Midbrain (tissue), 1 donor: ENCODE data around the gene RAD9B.
"Not testable (repeated sequence)": the region's sequence is repeated elsewhere in the genome, so short reads cannot be mapped to it uniquely, and the experiment has no call there.

ENCODE experiments used
- DNase-seq: peaks from one replicate; lab custom pipeline; 2025; lab: John Stamatoyannopoulos, UW

Gene RAD9B

GRCh38 chr12:110528277-110528839 lies 26.2 kb downstream of the RAD9B start:
- DNase-seq: no peak

- DNase-seq: no peak
These were observed 28.4 kb downstream of the RAD9B start for GRCh38 chr12:110530511-110530910.

DNA sequence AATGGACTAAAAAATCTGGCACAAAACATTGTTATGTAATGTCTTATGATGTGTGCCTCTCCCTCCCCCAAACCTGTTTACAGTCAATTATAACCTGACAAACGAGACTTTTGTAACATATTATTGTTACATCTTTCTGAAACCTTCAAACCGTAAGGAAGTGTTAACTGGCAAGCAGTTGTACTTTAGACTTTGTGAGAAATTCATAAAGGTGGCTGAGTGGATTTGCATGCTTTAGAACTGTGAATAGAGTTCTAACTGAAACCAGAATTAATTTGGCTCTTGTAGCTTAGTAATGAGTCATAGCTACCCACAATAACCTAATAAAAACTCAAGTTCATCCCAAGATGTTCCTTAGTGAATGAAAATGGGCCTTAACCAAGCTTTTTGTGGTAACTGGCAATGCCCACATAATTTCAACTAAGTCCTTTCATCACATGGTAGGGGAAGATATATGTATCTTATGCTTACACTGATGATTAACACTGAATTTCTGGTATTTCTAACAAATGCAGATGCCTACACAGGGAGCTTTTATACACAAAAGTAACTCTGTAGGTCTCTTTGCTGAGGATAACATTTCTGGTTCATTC lies 29.7 kb downstream of the RAD9B start:
- DNase-seq: no peak

DNA sequence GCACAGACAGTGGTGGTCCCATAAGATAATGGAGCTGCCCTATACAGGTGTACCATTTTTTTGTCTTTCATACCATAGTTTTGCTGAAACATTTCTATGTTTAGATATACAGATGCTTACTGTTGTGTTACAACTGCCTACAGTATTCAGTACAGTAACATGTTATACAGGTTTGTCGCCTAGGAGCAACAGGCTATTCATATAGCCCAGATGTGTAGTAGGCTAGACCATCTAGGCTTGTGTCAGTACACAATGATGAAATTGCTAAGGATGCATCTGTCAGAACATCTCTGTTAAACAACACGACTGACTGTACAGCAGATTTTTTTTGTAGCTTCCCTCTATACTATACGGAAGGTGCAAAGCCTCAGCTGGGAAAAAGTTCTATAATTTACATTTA lies 30.5 kb downstream of the RAD9B start:
- DNase-seq: no peak

GRCh38 chr12:110533607-110534006 lies 31.5 kb downstream of the RAD9B start:
- no peak for DNase-seq

DNA sequence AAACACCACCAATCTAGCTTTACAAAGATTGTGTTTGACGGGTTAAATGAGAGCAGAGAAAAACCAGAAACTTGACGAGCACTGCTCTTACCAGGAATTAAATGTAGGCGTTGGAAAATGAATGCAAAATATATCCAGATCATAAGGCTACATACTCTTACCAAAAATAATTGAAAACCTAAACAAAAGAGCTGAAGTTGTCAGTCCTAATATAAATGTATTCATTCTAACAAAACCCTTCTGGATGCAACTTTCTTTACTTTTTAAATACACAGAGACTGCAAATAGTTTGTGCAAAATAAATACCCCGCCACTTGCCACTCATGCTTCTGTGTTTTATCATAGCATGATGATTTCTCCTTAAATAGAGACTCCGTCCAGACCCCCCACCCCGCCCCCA lies 32.7 kb downstream of the RAD9B start:
- no peak for DNase-seq

DNA sequence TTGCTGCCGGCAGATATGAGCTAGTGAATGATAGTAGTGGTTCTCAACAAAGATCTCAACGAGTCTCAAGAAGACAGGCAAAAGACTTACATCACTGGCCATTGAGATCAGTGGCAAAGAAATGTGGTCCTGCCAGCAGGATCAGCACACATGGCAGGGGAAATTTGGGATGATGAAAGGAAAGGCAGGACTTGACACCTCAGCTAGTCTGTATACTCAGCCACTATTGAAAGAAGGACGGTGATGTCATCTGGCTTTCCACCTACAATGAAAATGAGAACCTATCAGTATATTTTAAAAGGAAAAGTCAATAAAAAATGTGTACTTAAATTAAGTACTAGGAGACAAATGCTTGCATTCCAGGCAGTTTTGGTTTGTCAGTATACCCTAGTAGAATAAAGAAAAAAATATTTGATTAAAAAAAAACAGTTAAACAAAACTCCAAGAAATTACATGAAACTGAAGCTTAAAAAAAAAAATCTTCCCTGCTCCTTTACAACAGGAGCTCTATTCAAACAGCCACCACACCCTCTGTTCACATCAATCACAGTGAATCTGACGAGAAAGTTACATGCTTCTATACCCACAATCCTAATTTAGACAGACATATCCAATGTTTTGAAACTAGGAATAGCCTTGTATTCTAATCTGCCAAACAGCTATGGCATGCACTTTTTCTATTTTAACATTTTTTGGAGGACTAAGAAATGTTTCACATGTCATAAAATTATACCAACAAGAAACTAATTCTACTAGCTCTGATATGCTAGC lies 34.9 kb downstream of the RAD9B start:
- DNase-seq: no peak

GRCh38 chr12:110537605-110538409 lies 35.7 kb downstream of the RAD9B start:
- no peak for DNase-seq

GRCh38 chr12:110538869-110539622 lies 36.9 kb downstream of the RAD9B start:
- no peak for DNase-seq

- no peak for DNase-seq
These were observed 37.9 kb downstream of the RAD9B start for GRCh38 chr12:110540048-110540447.

DNA sequence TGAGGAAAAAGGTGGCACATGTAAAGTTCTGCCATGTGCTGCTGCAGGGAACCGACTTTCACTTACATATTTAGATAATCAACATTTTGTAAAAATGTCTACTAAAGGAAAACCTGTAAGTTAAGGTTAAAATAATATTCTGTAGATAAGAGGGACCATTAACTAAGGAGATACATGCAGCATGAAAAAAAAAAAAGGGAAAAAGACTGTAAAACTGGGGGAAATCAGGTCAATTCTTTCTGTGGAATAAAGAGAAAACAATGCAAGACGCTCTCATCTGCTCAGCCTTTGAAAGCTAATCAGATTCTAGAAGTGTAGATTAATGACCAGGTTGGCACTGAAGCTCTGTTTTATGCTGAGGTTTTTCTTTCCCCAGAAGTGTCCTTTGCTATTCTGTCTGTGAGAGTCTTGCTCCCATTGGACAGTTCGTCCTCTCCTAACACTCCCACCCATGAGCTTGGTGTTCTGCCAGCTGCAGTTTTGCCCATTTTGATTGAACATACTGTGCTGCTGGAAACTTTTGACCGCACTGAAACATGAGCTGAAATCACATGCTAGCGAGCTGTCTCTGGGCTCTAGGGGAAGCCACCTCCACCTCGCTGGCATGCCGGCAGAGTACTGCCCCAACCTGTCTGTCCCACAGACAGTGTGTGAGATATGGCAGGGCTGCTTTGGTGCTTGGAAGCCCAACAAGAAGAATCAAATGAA lies 41.3 kb downstream of the RAD9B start:
- DNase-seq: peak; percentile 53

- DNase-seq: no peak
These were observed 41.8 kb downstream of the RAD9B start for GRCh38 chr12:110543965-110544364.

GRCh38 chr12:110545259-110545658 lies 43.1 kb downstream of the RAD9B start:
- not testable (repeated sequence) for DNase-seq

DNA sequence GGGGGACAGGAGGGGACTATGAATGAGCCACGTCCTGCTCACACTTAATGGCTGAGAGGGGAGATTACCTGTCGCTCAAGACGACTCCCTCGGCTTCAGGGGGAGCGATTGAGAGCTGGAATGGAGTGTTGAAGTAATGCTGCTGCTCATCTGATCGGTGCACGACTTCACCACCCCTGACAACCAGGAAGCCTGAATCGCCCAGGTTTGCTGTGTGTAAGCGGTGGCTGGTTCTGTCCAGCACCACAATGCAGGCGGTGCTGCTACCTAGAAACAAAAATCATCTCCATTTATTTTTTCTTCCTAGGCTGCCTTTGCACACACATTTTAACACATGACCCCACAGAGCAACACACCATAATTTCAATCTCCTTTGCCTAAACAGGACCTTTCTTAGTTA lies 43.7 kb downstream of the RAD9B start:
- no peak for DNase-seq

- no peak for DNase-seq
These were observed 44.2 kb downstream of the RAD9B start for GRCh38 chr12:110546339-110546738.

- DNase-seq: no peak
These were observed 45.0 kb downstream of the RAD9B start for GRCh38 chr12:110547090-110547489.

DNA sequence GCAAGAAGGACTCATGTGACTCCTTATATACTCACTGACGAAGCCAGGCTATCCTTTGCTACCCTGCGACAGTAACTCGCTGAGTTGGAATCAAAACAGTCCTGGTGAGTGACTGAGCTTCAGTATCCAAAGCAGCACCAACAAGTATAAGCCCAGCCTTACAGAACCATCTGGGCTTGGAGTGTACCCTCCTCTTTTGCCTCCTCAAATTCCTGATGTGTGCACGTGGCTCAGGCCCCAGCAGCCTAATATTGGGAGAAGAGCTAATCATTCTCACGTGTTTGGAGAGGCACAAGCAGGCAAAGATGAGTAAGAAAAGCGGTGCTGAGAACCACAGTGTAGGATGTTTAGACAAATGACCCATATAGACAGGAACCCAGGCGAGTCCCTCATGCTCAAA lies 46.5 kb downstream of the RAD9B start:
- no peak for DNase-seq

DNA sequence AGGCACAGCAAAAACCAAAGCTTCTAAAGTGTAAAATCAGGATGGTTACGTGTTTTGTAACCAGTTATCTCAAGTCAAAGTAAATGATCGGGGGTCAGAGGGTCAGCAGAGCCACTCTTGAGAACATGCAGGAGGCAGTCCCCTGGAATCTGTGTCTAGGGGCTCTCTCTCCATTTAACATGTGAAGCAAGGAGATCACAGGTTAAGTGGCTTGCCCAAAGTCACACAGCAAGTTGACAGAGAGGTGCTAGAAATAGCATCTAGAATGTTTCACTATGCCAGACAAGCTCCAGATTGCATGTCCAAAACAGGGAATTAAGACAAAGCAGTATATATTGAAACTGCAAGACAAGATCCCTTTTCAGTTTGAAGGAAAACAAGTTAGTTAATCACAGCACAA lies 47.6 kb downstream of the RAD9B start:
- no peak for DNase-seq

DNA sequence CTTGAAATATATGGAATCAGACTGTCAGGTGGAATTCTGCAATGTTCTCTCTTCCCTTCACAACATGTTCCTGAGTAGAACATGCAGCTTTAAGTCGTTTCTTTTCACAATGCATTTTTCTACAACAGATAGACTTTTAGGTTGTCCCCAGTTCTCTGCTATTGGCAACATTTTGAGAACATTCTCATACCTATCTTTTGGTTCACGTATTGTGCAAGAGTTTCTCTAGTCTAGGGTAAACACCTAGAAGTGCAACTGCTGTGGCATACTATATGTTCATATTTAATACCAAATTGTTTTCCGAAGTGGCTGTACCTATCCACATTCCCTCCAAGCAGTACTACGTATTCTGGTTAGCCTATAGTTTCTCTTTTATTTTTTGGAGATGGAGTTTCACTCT lies 48.9 kb downstream of the RAD9B start:
- no peak for DNase-seq
